22Rv1 (cell line): Measurements from ENCODE around the gene TBC1D21.

Source experiments
- ZFX ChIP-seq: fragments of 450-650 bp; IDR thresholded peaks from 2 replicates; pipeline ENCODE4 v1.6.1; 2017; ENCODE audit warnings: antibody characterized with exemption, borderline replicate concordance
- TF ChIP-seq, protein P1 (sequence below): fragments of 450-650 bp; IDR thresholded peaks from 2 replicates; pipeline ENCODE4 v1.5.1; 2017; ENCODE audit warnings: mild to moderate bottlenecking

DNA sequence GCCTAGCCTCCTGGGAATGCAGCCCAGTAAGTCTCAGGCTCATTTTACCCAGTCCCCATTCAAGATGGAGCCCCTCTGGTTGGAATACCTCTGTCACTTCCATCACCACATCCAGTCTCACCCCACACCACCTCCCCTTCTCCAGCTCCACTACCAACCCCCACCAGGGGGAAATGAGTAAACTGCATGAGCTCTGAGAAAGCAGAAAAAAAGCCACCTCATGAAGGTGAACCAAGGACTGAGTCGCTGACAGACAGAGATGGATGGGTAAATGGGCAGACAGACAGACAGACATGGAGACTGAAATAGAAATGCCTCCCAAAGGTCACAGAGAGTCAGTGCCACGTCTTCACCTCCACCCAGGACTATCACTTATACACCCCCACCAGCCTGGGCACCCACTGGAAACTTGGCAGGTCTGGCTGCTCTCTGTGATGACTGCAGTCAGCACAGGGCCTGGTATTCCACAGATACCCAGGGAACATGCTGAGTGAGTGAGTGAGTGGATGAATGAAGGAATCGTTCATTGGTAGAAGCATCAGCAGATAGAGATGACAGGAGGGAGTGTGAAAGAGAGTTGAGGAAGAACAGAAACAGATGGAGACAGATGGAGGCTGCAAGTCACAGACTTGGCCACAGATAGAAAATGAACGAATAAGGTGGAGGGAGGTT, 48.0 kb downstream of the TBC1D21 start:
- TF ChIP-seq, protein P1, sequence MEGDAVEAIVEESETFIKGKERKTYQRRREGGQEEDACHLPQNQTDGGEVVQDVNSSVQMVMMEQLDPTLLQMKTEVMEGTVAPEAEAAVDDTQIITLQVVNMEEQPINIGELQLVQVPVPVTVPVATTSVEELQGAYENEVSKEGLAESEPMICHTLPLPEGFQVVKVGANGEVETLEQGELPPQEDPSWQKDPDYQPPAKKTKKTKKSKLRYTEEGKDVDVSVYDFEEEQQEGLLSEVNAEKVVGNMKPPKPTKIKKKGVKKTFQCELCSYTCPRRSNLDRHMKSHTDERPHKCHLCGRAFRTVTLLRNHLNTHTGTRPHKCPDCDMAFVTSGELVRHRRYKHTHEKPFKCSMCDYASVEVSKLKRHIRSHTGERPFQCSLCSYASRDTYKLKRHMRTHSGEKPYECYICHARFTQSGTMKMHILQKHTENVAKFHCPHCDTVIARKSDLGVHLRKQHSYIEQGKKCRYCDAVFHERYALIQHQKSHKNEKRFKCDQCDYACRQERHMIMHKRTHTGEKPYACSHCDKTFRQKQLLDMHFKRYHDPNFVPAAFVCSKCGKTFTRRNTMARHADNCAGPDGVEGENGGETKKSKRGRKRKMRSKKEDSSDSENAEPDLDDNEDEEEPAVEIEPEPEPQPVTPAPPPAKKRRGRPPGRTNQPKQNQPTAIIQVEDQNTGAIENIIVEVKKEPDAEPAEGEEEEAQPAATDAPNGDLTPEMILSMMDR = no peak
- no peak for TF ChIP-seq ZFX
